CD14-positive monocyte (primary cell): Measurements from ENCODE around the gene DMGDH. TPM values are rescaled to one million over a fixed set of nuclear protein-coding genes. Genes with fewer than 3 reads are reported as not detected.

Experiments used
- DNase-seq, 3 donors: peaks; one replicate each; pipeline ENCODE4 v3.0.0-alpha.2; 2011 to 2022
- H2AFZ ChIP-seq: 2 replicates; pipeline ENCODE4 v1.6.0; 2012; ENCODE audit warnings: mild to moderate bottlenecking, low read depth, low read length, inconsistent platforms; ENCODE audit not compliant: insufficient read depth, poor library complexity, severe bottlenecking
- H3K27ac ChIP-seq, 2 donors: 1 replicate in 1 of 2; 2 replicates in 1 of 2; pipeline ENCODE4 v1.5.1; 2012 to 2013; ENCODE audit warnings: low read length in 2 of 2, control low read depth in 1 of 2, inconsistent platforms in 1 of 2, low read depth in 1 of 2, mild to moderate bottlenecking in 1 of 2
- H3K27me3 ChIP-seq, 2 donors: one replicate each; pipeline versions ENCODE4 v1.6.0 to v1.6.1; 2011 to 2013; ENCODE audit warnings: low read length in 2 of 2; ENCODE audit not compliant: control insufficient read depth in 2 of 2, insufficient read depth in 2 of 2
- H3K36me3 ChIP-seq, 2 donors: replicated peaks in 1 of 2; 1 replicate in 1 of 2; 2 replicates in 1 of 2; pipeline versions ENCODE4 v1.5.1 to v1.6.1; 2012 to 2013; ENCODE audit warnings: low read length in 2 of 2, control low read depth in 1 of 2, inconsistent platforms in 1 of 2, mild to moderate bottlenecking in 1 of 2; ENCODE audit not compliant: insufficient read depth in 2 of 2, control insufficient read depth in 1 of 2
- H3K4me1 ChIP-seq, 2 donors: 1 replicate in 1 of 2; 2 replicates in 1 of 2; pipeline versions ENCODE4 v1.5.1 to v1.6.1; 2012 to 2013; ENCODE audit warnings: low read length in 2 of 2, control low read depth in 1 of 2, inconsistent platforms in 1 of 2, mild to moderate bottlenecking in 1 of 2, moderate library complexity in 1 of 2; ENCODE audit not compliant: insufficient read depth in 2 of 2, control insufficient read depth in 1 of 2
- H3K4me2 ChIP-seq: replicated peaks from 2 replicates; pipeline ENCODE3; 2012; ENCODE audit warnings: low read length, moderate library complexity, mild to moderate bottlenecking; ENCODE audit not compliant: poor library complexity, severe bottlenecking; ENCODE audit errors: extremely low read depth
- H3K4me3 ChIP-seq, 3 experiments: fragments of 200-600 bp in 1 of 3; sonication (generic) in 1 of 3; replicated peaks in 1 of 3; 1 replicate in 2 of 3; 2 replicates in 1 of 3; pipeline ENCODE4 v1.5.1; 2011 to 2013; ENCODE audit warnings: low read length in 3 of 3, mild to moderate bottlenecking in 3 of 3, control low read depth in 2 of 3, low read depth in 2 of 3, inconsistent platforms in 1 of 3, moderate library complexity in 1 of 3
- H3K79me2 ChIP-seq: 2 replicates; pipeline ENCODE4 v1.6.0; 2012; ENCODE audit warnings: mild to moderate bottlenecking, control low read depth, inconsistent platforms, low read length, moderate library complexity; ENCODE audit not compliant: insufficient read depth
- H3K9ac ChIP-seq: 2 replicates; pipeline ENCODE4 v1.6.0; 2017; ENCODE audit warnings: low read length, mild to moderate bottlenecking; ENCODE audit not compliant: insufficient read depth, poor library complexity, severe bottlenecking
- H3K9me3 ChIP-seq, 2 donors: replicated peaks in 1 of 2; 1 replicate in 1 of 2; 2 replicates in 1 of 2; pipeline versions ENCODE4 v1.5.1 to v1.6.1; 2012 to 2013; ENCODE audit warnings: low read length in 2 of 2, control low read depth in 1 of 2; ENCODE audit not compliant: control insufficient read depth in 1 of 2, insufficient read depth in 1 of 2
- H4K20me1 ChIP-seq: 2 replicates; pipeline ENCODE4 v1.6.0; 2012; ENCODE audit warnings: mild to moderate bottlenecking, low read length, control low read depth, moderate library complexity; ENCODE audit not compliant: insufficient read depth
- H3K27ac Mint-ChIP-seq, 7 donors: one replicate each; pipeline ENCODE4 v1.8.0; 2020; ENCODE audit warnings: mild to moderate bottlenecking in 7 of 7, mixed read lengths in 7 of 7, moderate library complexity in 6 of 7, inconsistent platforms in 2 of 7
- H3K27me3 Mint-ChIP-seq, 3 donors: one replicate each; pipeline ENCODE4 v1.8.0; 2021 to 2022; ENCODE audit warnings: low read depth in 3 of 3, mild to moderate bottlenecking in 3 of 3, mixed read lengths in 3 of 3, moderate library complexity in 3 of 3, inconsistent platforms in 1 of 3
- H3K36me3 Mint-ChIP-seq, 2 donors: one replicate each; pipeline ENCODE4 v1.8.0; 2020; ENCODE audit warnings: mixed read lengths in 2 of 2, inconsistent platforms in 1 of 2, mild to moderate bottlenecking in 1 of 2
- H3K4me1 Mint-ChIP-seq: one replicate; pipeline ENCODE4 v1.8.0; 2020; ENCODE audit warnings: mild to moderate bottlenecking, mixed read lengths
- H3K4me3 Mint-ChIP-seq, 2 donors: one replicate each; pipeline ENCODE4 v1.8.0; 2020; ENCODE audit warnings: mild to moderate bottlenecking in 2 of 2, mixed read lengths in 2 of 2, moderate library complexity in 1 of 2
- H3K9me3 Mint-ChIP-seq, 7 donors: one replicate each; pipeline ENCODE4 v1.8.0; 2020 to 2022; ENCODE audit warnings: mixed read lengths in 7 of 7, mild to moderate bottlenecking in 6 of 7, moderate library complexity in 6 of 7, inconsistent platforms in 2 of 7
- WGBS: methylation state at CpG from one replicate; pipeline ENCODE4 v1.1.5; 2013; ENCODE audit warnings: missing lambda C conversion rate; ENCODE audit not compliant: insufficient coverage; 5-methylcytosine and 5-hydroxymethylcytosine counted together
- intact Hi-C, 2 donors: fragments of 100-400 bp; cut with micrococcal nuclease; formaldehyde crosslinking; loops; one replicate each; pipeline versions ENCODE4 v1.15.0 to v1.15.1; 2023
- polyA plus RNA-seq, 3 donors: library from polyadenylated mRNA; depleted of rRNA in 1 of 3; unstranded in 2 of 3; stranded (reverse) in 1 of 3; fragments of 300-500 nt in 2 of 3; fragments of >200 nt in 1 of 3; fragmentation: Illumina TruSeq in 2 of 3; gene quantifications; 1 replicate in 2 of 3; 2 replicates in 1 of 3; pipeline ENCODE4 v1.2.3, GENCODE V29; 2012 to 2021
- TF ChIP-seq, protein P1 (sequence below): fragments of 200-600 bp; IDR thresholded peaks from one replicate; pipeline ENCODE4 v1.8.0; 2022; ENCODE audit warnings: antibody characterized with exemption, mild to moderate bottlenecking

The DMGDH gene
- polyA plus RNA-seq, 3 donors: not detected

DNA sequence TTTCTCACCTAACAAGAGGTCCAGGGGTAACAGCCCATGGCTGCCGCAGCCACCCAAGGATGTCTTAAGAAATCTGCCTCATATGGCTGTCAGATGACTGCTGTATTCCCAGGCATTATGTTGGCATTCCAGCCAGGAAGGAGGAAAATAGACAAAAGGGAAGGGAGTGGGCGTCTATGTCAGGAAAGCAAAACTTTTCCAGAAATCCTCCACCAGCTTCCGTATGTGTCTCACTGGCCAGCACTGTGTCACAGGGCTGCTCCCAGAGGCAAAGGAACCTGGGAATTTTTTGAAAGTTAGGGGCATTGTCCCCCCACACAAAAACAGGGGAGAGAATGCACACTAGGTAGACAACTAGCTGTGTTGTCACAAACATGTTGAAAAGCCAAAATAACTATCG, 7.3 kb upstream of the DMGDH start:
- H3K9me3 ChIP-seq: peaks cover 0 to 2% of the 10 kb centered on the region in 2 donors
- no CpG with 5 or more reads among the region's 4 CpGs for WGBS
- no peak overlapping the region for H3K27ac ChIP-seq
- no peaks in the 10 kb centered on the region for H4K20me1 ChIP-seq
- no peak overlapping the region for H3K4me2 ChIP-seq
- no peak overlapping the region for H3K4me3 ChIP-seq
- Mint-ChIP-seq H3K9me3 (peaks cover 0 to 8% (median 3%) of the 10 kb centered on the region in 7 donors), H3K27me3 (peaks cover 0 to 4% (median 3%) of the 10 kb centered on the region in 3 donors), H3K27ac (no peak overlapping the region), H3K4me3 (no peak overlapping the region), H3K4me1 (no peaks in the 10 kb centered on the region), H3K36me3 (no peaks in the 10 kb centered on the region)
- H2AFZ ChIP-seq: no peak overlapping the region
- TF ChIP-seq, protein P1, sequence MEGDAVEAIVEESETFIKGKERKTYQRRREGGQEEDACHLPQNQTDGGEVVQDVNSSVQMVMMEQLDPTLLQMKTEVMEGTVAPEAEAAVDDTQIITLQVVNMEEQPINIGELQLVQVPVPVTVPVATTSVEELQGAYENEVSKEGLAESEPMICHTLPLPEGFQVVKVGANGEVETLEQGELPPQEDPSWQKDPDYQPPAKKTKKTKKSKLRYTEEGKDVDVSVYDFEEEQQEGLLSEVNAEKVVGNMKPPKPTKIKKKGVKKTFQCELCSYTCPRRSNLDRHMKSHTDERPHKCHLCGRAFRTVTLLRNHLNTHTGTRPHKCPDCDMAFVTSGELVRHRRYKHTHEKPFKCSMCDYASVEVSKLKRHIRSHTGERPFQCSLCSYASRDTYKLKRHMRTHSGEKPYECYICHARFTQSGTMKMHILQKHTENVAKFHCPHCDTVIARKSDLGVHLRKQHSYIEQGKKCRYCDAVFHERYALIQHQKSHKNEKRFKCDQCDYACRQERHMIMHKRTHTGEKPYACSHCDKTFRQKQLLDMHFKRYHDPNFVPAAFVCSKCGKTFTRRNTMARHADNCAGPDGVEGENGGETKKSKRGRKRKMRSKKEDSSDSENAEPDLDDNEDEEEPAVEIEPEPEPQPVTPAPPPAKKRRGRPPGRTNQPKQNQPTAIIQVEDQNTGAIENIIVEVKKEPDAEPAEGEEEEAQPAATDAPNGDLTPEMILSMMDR: no peak
- H3K27me3 ChIP-seq: no peaks in the 10 kb centered on the region
- H3K36me3 ChIP-seq: no peaks in the 10 kb centered on the region
- H3K9ac ChIP-seq: no peak overlapping the region
- no peak for DNase-seq
- H3K4me1 ChIP-seq: no peaks in the 10 kb centered on the region
- intact Hi-C loops: no loop called here
- no peaks in the 10 kb centered on the region for H3K79me2 ChIP-seq

DNA sequence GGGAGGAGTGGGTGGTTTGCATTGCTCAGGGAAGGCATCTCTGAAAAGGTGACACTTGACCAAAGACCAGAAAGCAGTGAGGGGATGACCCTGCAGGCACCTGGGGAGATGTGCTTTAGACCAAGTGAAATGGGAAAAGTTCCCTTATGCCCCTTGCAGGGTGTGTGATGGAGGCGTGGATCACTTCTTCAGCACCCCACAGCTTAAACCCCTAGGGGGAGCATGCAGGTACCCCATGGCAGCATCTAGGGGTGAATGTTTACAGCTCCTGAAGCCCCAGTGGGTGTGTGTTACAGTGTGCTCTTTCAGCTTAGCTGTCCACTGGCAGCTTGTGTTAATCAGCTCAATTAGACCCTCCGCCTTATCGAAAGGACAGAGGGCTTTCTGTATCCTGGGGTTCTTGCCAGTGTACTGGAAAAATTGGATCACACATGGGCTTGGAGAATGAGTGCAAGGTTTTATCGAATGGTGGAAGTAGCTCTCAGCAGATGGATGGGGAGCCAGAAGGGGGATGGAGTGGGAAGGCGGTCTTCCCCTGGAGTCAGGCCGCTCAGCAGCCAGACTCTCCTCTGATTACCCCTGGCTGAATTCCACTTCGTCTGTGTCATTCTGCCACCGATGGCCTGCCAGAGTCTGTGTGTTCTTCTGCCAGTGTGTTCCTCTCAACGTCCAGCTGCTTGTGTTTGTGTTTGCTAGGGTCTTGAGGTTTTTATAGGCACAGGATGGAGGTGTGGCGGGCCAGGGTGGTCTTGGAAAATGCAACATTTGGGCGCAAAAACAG, 6.4 kb upstream of the DMGDH start:
- H3K36me3 Mint-ChIP-seq: no peaks in the 10 kb centered on the region
- H2AFZ ChIP-seq: no peak overlapping the region
- H3K27me3 Mint-ChIP-seq: peaks cover 0 to 5% (median 3%) of the 10 kb centered on the region in 3 donors
- H3K27ac ChIP-seq: no peak overlapping the region
- H3K4me3 Mint-ChIP-seq: no peak overlapping the region
- H3K27ac Mint-ChIP-seq: no peak overlapping the region
- DNase-seq: no peak
- peaks cover 0 to 2% of the 10 kb centered on the region in 2 donors for H3K9me3 ChIP-seq
- no peaks in the 10 kb centered on the region for H4K20me1 ChIP-seq
- no peak overlapping the region for H3K9ac ChIP-seq
- H3K36me3 ChIP-seq: no peaks in the 10 kb centered on the region
- no peaks in the 10 kb centered on the region for H3K27me3 ChIP-seq
- H3K4me1 ChIP-seq: no peaks in the 10 kb centered on the region
- intact Hi-C loops: no loop called here
- WGBS: 93% methylated on average over 6 of the region's 11 CpGs
- TF ChIP-seq, protein P1: no peak
- H3K9me3 Mint-ChIP-seq: peaks cover 0 to 8% (median 2%) of the 10 kb centered on the region in 7 donors
- H3K4me2 ChIP-seq: no peak overlapping the region
- H3K4me1 Mint-ChIP-seq: no peaks in the 10 kb centered on the region
- no peaks in the 10 kb centered on the region for H3K79me2 ChIP-seq
- H3K4me3 ChIP-seq: no peak overlapping the region
